Stimulated activated CD8-positive, alpha-beta memory T cell treated with anti-CD3 and anti-CD28 coated beads, Interleukin-12 subunit alpha, Interleukin-12 subunit beta, amount 100 ng/mL, for 24 hours (primary cell): ENCODE measurements around the gene NFKBIL1.
A peak's percentile ranks its signal among the peaks of the same experiment; 100 is the strongest.
"Not testable (repeated sequence)": the region's sequence is repeated elsewhere in the genome, so short reads cannot be mapped to it uniquely, and the experiment has no call there.

Experiments
- DNase-seq: peaks from one replicate; pipeline ENCODE4 v3.0.0-alpha.2; 2020; ENCODE audit errors: extremely low read depth

The NFKBIL1 gene

DNA sequence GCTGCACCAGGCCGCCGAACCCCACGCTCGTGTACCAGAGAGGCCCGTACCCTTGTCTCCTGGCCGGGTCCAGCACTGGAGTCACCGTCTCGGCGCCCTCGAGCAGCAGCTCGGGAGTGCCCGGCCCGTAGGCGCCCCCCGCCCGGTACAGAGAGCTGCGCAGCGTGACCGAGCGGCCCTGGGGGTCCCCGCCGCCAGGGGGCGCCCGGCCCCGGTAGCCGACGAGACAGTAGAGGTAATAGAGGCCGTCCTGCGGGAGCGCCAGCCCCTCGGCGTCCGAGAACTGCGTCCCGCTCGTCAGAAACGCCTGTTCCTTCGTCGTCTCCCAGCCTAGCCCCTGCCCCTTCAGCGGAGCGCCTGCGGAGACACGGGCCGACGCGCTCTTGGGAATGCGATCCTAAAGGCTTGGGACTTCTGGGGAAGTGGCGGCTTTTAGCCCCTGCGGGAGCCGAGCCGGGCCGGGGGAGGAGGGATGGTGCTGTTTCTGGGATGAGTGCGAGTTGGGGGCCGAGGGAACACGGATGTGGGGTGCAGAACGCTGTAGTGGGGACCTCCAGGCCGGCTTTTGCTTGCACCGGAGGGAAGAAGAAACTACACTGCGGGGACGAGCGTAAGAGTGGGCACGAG is 33.5 kb downstream of the NFKBIL1 start:
- DNase-seq, result peak; percentile 73

DNA sequence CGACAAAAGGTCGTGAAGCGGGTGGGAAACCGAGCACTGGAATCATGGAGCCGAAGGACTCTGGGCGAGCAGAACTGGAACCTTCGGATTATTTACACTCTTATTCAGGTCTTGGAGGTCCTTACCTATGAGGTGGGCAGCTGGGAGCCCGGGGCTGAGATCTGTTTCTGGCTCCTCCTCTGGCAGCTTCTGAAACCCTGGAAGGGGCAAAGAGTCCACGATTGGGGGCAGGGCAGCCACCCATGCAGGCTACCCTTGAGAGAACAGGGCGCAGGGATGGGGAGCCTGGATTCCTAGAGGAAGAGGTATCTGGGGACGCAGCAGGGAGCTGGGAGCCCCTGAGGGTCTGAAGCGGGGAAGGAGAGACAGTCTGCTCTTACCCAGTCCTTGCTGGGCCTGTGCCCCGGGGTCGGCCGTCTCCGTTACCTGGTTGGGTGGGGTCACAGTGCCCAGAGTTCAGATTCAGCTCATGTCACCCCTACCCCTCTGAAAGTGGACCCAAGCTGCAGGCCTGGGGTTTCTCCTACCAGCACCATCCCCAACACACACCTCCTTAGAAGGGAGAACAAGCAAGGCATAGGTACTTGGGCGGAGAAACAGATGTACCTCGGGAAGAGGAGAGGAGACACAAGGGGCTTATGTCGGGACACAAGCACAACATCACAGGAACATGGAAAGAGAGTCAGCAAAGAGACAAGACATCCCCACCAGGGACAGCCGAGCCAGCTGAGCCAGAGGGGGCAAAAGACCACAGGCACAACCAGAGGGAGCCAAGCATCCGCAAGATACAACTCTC is 34.2 kb downstream of the NFKBIL1 start:
- DNase-seq, result no peak

DNA sequence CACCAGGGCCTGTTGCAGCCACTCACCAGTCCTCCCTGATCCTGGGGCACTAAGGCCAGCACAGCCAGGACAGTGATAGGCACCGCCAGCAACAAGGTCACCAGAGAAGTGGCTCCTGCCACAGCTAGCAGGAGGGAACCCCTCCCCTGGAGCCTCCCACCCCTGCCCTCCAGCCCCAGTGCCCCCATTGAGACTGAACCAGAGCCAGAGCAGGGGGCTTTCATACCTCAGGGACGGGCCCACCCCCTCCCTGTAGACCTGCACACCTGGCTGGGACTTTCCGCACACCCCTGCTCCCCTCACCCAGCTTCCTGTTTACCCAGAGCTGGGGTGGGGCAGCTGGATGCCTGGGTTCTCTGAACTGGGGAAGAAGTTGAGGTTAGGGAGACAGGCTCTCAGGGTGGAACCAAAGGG is 34.8 kb downstream of the NFKBIL1 start, which contains the start of gene LTB:
Gene LTB (minus strand): TSS at position 195 of the 414 bp plus-strand sequence. CDS start 7 bp downstream, at position 188.
- DNase-seq, result no peak

DNA sequence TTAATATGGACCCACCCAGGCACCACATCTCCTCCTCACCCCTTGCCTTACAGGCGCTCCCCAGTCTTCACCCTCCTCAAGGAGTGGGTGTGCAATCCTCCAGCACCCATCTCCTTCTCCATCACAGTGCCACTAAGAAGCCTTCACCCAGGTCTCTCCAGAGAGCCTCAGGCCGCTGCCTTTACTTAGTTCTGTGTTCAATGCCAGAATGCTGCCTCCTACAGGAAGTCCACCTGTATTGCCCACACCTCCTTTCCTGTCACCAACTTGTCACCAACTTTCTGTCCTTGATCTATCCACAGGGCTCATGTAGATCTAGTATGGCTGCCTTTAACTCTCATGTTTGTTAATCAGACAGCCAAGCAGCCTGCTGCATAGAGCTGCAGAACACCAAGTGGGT is 38.1 kb downstream of the NFKBIL1 start:
- no peak for DNase-seq

DNA sequence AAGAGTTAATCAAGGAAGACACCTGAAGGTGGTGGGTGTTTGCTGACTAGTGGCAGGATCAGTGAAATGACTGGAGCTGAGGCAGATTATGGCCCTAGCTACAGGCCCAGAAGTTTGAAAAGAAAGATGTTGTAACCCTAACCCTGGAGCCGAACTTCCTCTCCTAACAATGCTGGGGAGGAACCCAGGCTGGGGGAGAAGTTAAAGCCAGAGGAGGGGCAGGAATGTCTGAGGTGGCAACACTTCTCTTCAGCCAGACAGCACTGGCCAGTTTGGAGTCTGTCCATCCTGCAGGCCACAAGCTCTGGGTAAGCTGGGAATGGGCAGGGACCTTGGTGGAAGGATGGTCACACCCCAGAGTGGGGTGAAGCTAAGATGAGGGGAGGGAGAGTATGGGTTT is 38.6 kb downstream of the NFKBIL1 start, which contains the start of gene LST1:
Gene LST1 (plus strand): TSS at position 270 of the 400 bp plus-strand sequence. CDS start 1,023 bp downstream, outside the sequence.
- DNase-seq, result no peak

- no peak for DNase-seq
Measured at GRCh38 chr6:31586599-31587281, 39.3 kb downstream of the NFKBIL1 start.

DNA sequence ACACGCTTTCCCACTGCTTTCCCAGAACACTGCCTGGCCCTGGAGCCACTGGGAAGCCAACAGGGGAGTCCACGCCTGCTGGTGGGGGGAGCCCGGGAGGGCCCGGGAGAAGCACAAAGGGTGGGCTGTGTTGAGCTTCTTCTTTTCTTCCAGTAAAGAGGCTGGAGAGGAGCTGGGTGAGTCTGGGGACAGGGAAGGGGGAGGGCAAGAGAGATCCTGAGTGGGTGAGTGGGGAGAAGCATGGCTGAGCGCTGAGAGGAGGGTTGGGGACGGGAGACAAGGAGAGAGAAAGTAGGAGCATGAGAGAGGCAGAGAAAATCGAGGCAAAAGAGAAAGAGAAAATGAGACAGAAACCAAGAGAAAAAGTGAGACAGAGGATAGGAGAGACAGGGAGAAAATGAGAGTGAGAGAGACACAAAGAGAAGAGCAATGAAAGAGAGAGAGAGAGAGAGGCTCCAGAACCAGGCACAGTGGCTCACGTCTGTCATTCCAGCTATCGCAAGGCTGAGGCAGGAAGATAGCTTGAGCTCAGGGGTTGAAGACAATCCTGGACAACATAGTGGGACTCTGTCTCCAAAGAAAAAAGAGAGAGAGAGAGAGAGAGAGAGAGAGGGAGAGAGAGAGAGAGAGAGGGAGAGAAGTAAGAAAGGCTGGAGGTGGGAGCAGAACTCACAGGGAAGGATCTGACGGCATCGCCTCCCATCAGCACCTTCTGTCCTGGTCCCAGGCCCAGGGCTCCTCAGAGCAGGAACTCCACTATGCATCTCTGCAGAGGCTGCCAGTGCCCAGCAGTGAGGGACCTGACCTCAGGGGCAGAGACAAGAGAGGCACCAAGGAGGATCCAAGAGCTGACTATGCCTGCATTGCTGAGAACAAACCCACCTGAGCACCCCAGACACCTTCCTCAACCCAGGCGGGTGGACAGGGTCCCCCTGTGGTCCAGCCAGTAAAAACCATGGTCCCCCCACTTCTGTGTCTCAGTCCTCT is 40.7 kb downstream of the NFKBIL1 start:
- no peak for DNase-seq

GRCh38 chr6:31588871-31589650 is 41.7 kb downstream of the NFKBIL1 start:
- DNase-seq, result no peak

- not testable (repeated sequence) for DNase-seq
Measured at GRCh38 chr6:31590691-31591090, 43.3 kb downstream of the NFKBIL1 start.

GRCh38 chr6:31592396-31592771 is 45.0 kb downstream of the NFKBIL1 start:
- DNase-seq, result no peak

GRCh38 chr6:31597006-31597405 is 49.6 kb downstream of the NFKBIL1 start:
- DNase-seq, result no peak

GRCh38 chr6:31607317-31607716 is 59.9 kb downstream of the NFKBIL1 start:
- no peak for DNase-seq
